Kidney epithelial cell (primary cell): ENCODE measurements around the gene CAMTA1. TPM values are rescaled to one million over a fixed set of nuclear protein-coding genes. Genes with fewer than 3 reads are reported as not detected.

Experiments used
- DNase-seq: peaks from one replicate; pipeline ENCODE4 v3.0.0-alpha.2; 2010; ENCODE audit warnings: low read depth
- H3K27me3 ChIP-seq: 2 replicates; pipeline ENCODE4 v1.6.0; 2011; ENCODE audit warnings: low read length; ENCODE audit not compliant: control insufficient read depth, insufficient read depth
- H3K36me3 ChIP-seq: 2 replicates; pipeline ENCODE4 v1.5.1; 2011; ENCODE audit warnings: low read length; ENCODE audit not compliant: control insufficient read depth, insufficient read depth
- H3K4me3 ChIP-seq: 2 replicates; pipeline ENCODE4 v1.5.1; 2011; ENCODE audit warnings: low read depth, mild to moderate bottlenecking, control low read depth, low read length
- total RNA-seq: library from RNA; depleted of rRNA; stranded (reverse); fragments of >200 nt; gene quantifications from 2 replicates; pipeline ENCODE4 v1.2.3, GENCODE V29; 2015
- TF ChIP-seq, protein P1 (sequence below): IDR thresholded peaks from 2 replicates; pipeline ENCODE4 v1.5.1; 2011; ENCODE audit warnings: mild to moderate bottlenecking, moderate library complexity, low read length, control low read depth, inconsistent platforms; ENCODE audit not compliant: insufficient read depth, poor library complexity, severe bottlenecking

CAMTA1 gene
- total RNA-seq, 1 donor from 2014 or later, result 76.5 TPM

DNA sequence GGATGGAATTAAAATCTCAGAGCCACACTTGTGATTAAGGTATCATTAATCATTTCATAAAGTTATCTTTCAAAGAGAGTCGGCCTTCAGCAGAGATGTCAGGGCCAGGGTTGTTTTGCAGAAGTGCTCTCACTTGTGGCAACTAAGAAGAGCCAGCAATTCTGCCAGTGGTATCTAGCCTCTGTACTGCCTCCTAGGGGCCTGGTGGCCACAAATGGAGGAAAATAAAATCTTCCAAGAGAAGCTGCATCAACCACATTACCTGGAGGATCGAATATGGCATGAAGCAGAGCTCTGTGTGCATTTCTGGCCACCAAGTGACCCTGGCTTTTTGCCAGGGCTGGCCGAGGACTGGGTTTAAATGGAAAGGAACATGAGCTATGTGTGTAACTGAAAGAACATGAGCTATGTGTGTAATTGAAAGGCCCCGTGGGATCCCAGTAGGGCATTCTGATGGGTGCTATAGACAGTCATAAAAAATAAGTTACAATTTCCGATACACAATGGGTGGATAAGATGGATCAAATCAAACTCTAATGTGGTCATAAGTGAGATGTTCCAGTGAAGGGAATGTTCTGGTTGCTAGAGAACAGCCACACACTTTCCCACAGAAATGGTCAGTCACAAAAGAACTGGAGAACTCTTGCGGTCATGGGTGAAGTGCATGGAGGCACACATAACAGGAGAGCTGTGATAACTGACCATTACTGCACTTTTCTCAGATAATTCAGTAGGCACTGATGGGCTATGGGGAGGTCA lies 335.8 kb downstream of the CAMTA1 start:
- Histone ChIP-seq H3K36me3 (no peaks in the 10 kb centered on the region), H3K27me3 (no peaks in the 10 kb centered on the region), H3K4me3 (no peak overlapping the region)
- DNase-seq, result no peak
- TF ChIP-seq, protein P1, sequence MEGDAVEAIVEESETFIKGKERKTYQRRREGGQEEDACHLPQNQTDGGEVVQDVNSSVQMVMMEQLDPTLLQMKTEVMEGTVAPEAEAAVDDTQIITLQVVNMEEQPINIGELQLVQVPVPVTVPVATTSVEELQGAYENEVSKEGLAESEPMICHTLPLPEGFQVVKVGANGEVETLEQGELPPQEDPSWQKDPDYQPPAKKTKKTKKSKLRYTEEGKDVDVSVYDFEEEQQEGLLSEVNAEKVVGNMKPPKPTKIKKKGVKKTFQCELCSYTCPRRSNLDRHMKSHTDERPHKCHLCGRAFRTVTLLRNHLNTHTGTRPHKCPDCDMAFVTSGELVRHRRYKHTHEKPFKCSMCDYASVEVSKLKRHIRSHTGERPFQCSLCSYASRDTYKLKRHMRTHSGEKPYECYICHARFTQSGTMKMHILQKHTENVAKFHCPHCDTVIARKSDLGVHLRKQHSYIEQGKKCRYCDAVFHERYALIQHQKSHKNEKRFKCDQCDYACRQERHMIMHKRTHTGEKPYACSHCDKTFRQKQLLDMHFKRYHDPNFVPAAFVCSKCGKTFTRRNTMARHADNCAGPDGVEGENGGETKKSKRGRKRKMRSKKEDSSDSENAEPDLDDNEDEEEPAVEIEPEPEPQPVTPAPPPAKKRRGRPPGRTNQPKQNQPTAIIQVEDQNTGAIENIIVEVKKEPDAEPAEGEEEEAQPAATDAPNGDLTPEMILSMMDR, result no peak

DNA sequence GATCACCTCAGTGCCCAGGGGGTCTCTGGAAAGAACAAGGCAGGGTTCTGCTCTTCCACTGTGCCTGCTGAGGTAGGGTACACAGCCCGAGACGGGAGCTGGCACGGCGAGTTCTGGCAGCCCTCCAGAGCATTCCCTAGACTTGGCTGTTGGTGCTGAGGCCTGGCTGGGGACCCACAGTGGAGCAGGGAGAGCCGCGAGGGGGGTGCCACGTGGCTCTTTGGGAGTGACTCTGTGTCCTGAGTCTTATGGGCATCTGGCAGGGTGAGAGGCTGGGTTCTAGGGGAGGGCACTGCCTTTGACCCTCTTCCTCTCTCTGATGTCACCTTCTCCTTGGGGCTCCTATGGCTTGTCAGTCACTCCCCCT lies 336.4 kb downstream of the CAMTA1 start:
- H3K36me3 ChIP-seq, result no peaks in the 10 kb centered on the region
- TF ChIP-seq, protein P1, result no peak
- DNase-seq, result no peak
- H3K27me3 ChIP-seq, result no peaks in the 10 kb centered on the region
- no peak overlapping the region for H3K4me3 ChIP-seq

DNA sequence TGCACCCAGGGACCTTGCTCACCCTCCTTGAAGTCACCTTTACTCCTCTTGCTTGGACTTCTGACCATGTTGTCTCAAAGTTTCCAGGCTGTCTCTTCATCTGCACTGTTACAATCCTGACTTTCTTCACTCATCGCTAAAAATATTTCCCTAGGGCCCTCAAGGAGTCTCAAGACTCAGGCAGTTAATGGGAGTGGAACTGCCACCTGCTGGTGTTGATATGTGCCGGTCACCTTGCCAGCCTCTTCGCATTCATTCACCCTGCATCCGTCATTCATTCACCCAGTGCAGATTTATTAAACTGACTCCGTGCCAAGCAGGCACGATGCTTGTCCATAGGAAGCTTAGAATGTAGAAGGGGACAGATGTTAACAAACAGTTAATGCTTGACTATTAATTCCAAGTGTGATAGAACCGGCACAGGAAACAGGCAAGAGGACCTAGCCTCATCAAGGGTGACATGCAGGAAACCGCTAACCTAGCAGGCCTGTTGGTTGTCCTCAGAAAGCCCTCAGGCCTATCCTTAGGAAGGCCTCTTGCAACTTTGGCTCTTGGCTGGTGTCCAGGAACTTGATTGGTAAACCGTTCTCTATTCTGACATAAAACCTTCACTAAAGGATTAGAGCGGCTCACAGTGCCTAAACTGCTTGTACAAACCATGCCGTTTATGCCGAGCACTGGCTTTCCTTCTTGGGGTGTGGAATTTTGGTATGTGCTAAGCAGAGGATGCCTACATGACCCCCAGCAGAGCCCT lies 342.2 kb downstream of the CAMTA1 start:
- Histone ChIP-seq H3K4me3 (no peak overlapping the region), H3K36me3 (no peaks in the 10 kb centered on the region), H3K27me3 (no peaks in the 10 kb centered on the region)
- TF ChIP-seq, protein P1, result no peak
- DNase-seq, result no peak

DNA sequence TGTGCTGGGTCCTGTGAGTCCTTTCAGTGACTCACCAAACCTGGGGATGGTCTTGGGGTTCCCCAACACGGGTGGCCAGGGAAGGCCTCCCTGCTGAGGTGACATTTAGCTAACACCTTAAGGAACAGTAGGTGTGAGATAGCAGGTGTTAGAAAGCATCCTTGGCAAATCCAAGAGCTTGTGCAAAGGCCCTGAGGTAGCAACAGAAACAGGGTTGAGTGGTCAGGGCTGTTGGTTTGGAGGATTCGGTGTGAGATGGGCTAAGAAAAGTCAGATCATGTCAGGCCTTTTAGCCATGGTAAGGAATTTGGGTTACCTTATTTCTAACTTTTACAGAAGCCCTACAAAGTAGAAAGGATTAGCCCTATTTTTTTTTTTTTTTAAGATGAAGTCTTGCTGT lies 343.0 kb downstream of the CAMTA1 start:
- H3K4me3 ChIP-seq, result no peak overlapping the region
- DNase-seq, result no peak
- TF ChIP-seq, protein P1, result no peak
- no peaks in the 10 kb centered on the region for H3K27me3 ChIP-seq
- no peaks in the 10 kb centered on the region for H3K36me3 ChIP-seq

DNA sequence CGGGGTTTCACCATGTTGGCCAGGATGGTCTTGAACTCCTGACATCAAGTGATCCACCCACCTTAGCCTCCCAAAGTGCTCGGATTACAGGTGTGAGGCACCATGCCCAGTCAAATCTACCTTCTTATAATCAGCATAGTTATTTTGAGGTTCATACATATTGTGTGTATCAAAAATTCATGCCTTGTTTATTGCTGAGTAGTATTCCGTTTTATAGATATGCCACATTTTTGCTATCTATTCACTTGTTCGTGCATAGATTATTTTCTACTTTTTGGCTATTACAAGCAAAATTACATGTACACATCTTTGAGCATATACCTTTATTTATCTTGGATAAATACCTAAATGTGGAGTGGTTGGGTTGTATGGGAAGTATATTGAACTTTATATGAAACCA lies 344.9 kb downstream of the CAMTA1 start:
- TF ChIP-seq, protein P1, result no peak
- no peaks in the 10 kb centered on the region for H3K27me3 ChIP-seq
- DNase-seq, result no peak
- no peak overlapping the region for H3K4me3 ChIP-seq
- H3K36me3 ChIP-seq, result no peaks in the 10 kb centered on the region

DNA sequence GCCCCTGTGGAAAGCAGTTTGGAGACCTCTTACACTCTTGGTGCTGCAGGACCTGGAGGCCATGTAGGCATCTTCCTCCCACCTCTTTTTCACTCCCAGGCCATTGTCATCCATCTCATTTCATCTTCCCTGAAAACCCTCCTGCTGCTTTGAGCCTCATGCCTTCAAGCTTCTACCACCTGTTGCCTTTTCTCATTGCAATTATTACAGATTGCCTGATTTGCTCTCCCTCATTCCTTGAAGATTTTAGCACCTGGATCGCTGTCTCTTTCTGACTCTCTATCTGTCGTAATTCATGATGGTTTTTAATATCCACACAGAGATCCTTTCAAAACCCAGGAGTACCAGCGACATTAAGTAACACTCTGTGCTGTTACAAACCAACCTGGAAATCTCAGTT lies 350.2 kb downstream of the CAMTA1 start:
- Histone ChIP-seq H3K36me3 (no peaks in the 10 kb centered on the region), H3K27me3 (no peaks in the 10 kb centered on the region), H3K4me3 (no peak overlapping the region)
- TF ChIP-seq, protein P1, result no peak
- DNase-seq, result no peak
